HFFc6 (cell line): ENCODE measurements around the gene RSL24D1. TPM values are rescaled to one million over a fixed set of nuclear protein-coding genes. Genes with fewer than 3 reads are reported as not detected.

Source experiments
- DNase-seq: peaks from one replicate; pipeline ENCODE4 v3.0.0-alpha.2; 2018
- H3K27ac Mint-ChIP-seq: 2 replicates; pipeline ENCODE4 v1.8.0; 2020; ENCODE audit warnings: mild to moderate bottlenecking, mixed read lengths
- H3K27me3 Mint-ChIP-seq: 2 replicates; pipeline ENCODE4 v1.8.0; 2021; ENCODE audit warnings: mild to moderate bottlenecking, moderate library complexity, mixed read lengths; ENCODE audit not compliant: insufficient read depth
- H3K36me3 Mint-ChIP-seq: 2 replicates; pipeline ENCODE4 v1.8.0; 2021; ENCODE audit warnings: low read depth, mixed read lengths
- H3K4me1 Mint-ChIP-seq: 2 replicates; pipeline ENCODE4 v1.8.0; 2020; ENCODE audit warnings: low read depth, mixed read lengths
- H3K4me3 Mint-ChIP-seq: 2 replicates; pipeline ENCODE4 v1.8.0; 2020; ENCODE audit warnings: mild to moderate bottlenecking, moderate library complexity, mixed read lengths
- H3K9me3 Mint-ChIP-seq: 2 replicates; pipeline ENCODE4 v1.8.0; 2020; ENCODE audit warnings: mild to moderate bottlenecking, mixed read lengths
- CTCF ChIP-seq: fragments of 200-600 bp; sonication (generic); IDR thresholded peaks from 2 replicates; pipeline ENCODE4 v1.5.0; 2021; ENCODE audit warnings: antibody characterized with exemption, mild to moderate bottlenecking
- total RNA-seq, 6 experiments: library from RNA; stranded (reverse); fragmentation: NEBNext Ultra II Directional; extraction: Animal tissue kit (Norgen Biotek cat#: 25700); gene quantifications; 2 replicates in 1 of 6; 3 replicates in 5 of 6; pipeline ENCODE4 v1.2.3, GENCODE V29; 2021

RSL24D1 gene
- total RNA-seq, 6 experiments from 2014 or later = 51.8 to 58.1 (median 55.4) TPM

DNA sequence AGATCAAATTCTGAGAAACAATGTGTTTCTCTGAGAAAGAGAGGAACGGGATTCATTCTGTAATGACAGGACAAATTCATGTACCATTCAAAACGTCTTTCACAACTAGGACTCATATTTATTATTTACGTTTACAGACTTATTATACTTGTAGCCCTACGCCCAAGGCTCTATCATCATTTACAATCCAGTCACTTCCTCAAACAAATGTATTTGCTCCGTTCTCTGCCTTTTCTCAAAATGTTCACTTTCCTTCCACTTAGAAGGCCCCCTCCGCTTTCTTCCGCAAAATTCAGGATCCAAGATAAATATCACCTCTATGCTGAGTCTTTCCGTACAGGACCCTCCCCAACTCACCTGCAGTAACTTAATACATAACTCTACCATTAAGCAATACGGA is 745 bp downstream of the RSL24D1 start:
- H3K27ac Mint-ChIP-seq = no peak overlapping the region
- DNase-seq = no peak

DNA sequence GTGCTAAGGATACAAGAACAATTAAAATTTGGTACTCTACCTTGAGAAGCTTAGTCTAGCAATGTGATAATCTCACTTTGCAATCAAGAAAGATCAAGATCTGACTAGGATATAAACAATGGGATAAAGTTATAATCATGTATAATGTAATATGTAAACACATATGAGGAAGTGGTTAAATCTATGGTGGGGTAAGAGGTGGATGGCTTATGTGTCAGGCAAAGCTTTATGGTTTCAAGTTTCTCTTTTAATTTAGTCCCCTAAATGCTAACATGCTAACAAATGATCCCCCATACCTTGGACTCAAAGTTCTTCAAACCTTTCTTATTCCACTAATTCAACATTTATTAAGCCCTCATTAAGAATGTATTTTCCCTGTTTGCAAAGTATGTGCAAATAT is 2.5 kb downstream of the RSL24D1 start:
- no peak overlapping the region for H3K27ac Mint-ChIP-seq
- H3K9me3 Mint-ChIP-seq = no peaks in the 10 kb centered on the region
- H3K4me1 Mint-ChIP-seq = peaks cover 8% of the 10 kb centered on the region
- no peak for TF ChIP-seq CTCF
- no peak overlapping the region for H3K4me3 Mint-ChIP-seq
- 0 out of 2 replicates have a peak, but pooled peaks cover 2% of the 10 kb centered on the region for H3K27me3 Mint-ChIP-seq
- no peak for DNase-seq
- peaks cover 8% of the 10 kb centered on the region; the same call in 1 of the 2 replicates for H3K36me3 Mint-ChIP-seq

More for the DNA sequence above, 745 bp downstream of the RSL24D1 start:
- Mint-ChIP-seq H3K36me3 (peaks cover 8% of the 10 kb centered on the region; the same call in 1 of the 2 replicates), H3K9me3 (no peaks in the 10 kb centered on the region), H3K27me3 (0 out of 2 replicates have a peak, but pooled peaks cover 2% of the 10 kb centered on the region), H3K4me3 (no peak overlapping the region), H3K4me1 (peaks cover 8% of the 10 kb centered on the region)
- TF ChIP-seq CTCF = no peak

DNA sequence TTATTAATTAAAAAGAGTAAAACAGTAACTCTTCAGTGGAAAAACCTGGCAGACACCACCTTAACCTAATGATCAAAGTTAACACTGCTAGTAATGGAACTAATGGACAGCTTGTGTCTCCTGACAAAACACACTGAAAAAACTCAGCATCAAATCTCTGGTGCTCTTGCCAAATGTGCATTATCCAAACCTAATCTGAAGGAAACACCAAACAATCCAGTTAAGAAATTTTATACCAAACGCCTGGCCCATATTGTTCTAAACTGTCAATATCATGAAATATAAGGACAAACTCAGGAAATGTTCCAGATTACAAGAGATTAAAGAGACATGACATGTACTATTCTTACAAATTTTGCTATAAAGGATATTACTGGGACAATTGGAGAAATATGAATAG is 10.4 kb downstream of the RSL24D1 start:
- no peak for TF ChIP-seq CTCF
- Mint-ChIP-seq H3K27me3 (no peaks in the 10 kb centered on the region), H3K9me3 (no peaks in the 10 kb centered on the region), H3K27ac (no peak overlapping the region), H3K4me3 (no peak overlapping the region), H3K36me3 (peaks cover 41% of the 10 kb centered on the region), H3K4me1 (peaks cover 21% of the 10 kb centered on the region)
- DNase-seq = no peak

GRCh38 chr15:55183679-55184078 is 13.1 kb downstream of the RSL24D1 start:
- no peak for DNase-seq

GRCh38 chr15:55179141-55179540 is 17.6 kb downstream of the RSL24D1 start:
- peaks cover 15% of the 10 kb centered on the region for H3K36me3 Mint-ChIP-seq
- H3K4me1 Mint-ChIP-seq = peaks cover 10% of the 10 kb centered on the region
- no peak overlapping the region for H3K4me3 Mint-ChIP-seq
- no peaks in the 10 kb centered on the region for H3K9me3 Mint-ChIP-seq
- no peaks in the 10 kb centered on the region for H3K27me3 Mint-ChIP-seq
- H3K27ac Mint-ChIP-seq = no peak overlapping the region
- DNase-seq = no peak
- no peak for TF ChIP-seq CTCF

More at GRCh38 chr15:55183679-55184078, 13.1 kb downstream of the RSL24D1 start:
- no peak for TF ChIP-seq CTCF
- Mint-ChIP-seq H3K27ac (peak overlapping the region; percentile 78), H3K4me3 (no peak overlapping the region), H3K36me3 (peaks cover 37% of the 10 kb centered on the region), H3K27me3 (no peaks in the 10 kb centered on the region), H3K9me3 (no peaks in the 10 kb centered on the region), H3K4me1 (peaks cover 21% of the 10 kb centered on the region)

DNA sequence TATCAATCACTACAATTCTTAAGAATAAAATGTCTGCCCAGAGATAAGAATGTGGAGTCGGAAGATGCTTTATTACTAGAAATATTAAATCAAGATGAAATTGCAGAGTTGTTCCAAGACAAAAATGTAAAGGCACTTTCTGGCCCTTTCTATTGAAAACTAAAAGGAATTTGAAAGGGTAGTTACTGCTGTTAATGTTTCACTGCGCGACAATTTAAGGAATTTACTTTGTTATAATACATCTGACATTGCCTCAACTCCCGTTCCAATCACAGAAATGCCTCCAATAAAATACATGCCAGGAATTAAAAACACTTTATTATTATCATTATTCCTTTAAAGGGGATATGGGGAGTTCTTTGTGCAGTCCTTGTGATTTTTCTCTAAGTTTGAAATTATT is 26.4 kb downstream of the RSL24D1 start:
- H3K4me3 Mint-ChIP-seq = no peak overlapping the region
- no peaks in the 10 kb centered on the region; the same call in 1 of the 2 replicates for H3K27me3 Mint-ChIP-seq
- H3K27ac Mint-ChIP-seq = no peak overlapping the region
- TF ChIP-seq CTCF = no peak
- H3K36me3 Mint-ChIP-seq = no peaks in the 10 kb centered on the region
- H3K4me1 Mint-ChIP-seq = peaks cover 6% of the 10 kb centered on the region; the same call in 1 of the 2 replicates
- no peak for DNase-seq
- H3K9me3 Mint-ChIP-seq = no peaks in the 10 kb centered on the region
